ENCODE data around the gene SLC7A4. TPM values are rescaled to one million over a fixed set of nuclear protein-coding genes. Genes with fewer than 3 reads are reported as not detected.

Gene SLC7A4
- total and polyA plus RNA-seq, 2 donors (not counting 1 experiment from before 2014, with no cell fraction given), result not detected

DNA sequence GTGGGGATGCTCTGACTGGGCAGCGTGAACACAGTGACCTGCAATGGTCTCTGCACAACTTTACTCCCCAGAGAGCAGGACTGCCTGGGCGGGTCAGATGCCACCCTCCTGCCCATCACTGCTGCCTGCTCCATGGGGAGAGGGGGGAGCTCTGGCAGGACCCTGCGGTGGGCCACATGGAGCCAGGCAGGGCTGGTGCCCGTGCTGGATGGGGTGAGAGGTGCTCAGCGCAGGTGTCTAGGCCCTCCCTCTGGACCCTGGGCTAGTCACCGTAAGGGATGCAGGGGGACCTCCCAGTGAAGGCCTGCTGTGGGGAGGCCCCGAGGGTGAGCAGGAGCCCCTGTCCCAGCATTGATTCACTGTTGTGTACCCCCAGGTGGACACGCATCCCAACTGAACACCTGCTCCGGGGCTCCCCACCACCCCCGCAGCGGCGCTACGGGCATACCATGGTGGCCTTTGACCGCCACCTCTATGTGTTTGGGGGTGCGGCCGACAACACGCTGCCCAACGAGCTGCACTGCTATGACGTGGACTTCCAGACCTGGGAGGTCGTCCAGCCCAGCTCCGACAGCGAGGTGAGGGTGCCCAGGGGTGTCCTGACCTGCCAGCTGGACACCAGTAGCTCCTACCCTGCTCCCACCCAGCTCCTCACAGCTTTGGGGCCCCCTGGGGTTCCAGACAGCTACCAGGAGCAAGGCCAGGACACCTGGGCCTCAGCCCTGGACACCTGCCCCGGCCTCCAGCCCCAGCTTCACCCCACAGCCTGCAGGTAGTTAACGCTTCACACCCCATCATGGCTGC lies 40.9 kb downstream of the SLC7A4 start:
- Histone ChIP-seq H3K4me3 (ENCODE audit: control extremely low read depth in 1 of 5, extremely low read depth in 1 of 5, insufficient read depth in 1 of 5, low read depth in 2 of 5, low read length in 4 of 5) (no peak overlapping the region), H4K20me1 (ENCODE audit: control insufficient read depth, insufficient read depth, low read length, poor library complexity, severe bottlenecking) (no peaks in the 10 kb centered on the region), H3K9ac (ENCODE audit: low read length) (no peak overlapping the region), H3K79me2 (ENCODE audit: control insufficient read depth, insufficient read depth, low read length) (no peaks in the 10 kb centered on the region), H3K27ac (ENCODE audit: low read length in 2 of 2) (no peak overlapping the region), H3K4me1 (ENCODE audit: control insufficient read depth in 2 of 2, insufficient read depth in 2 of 2, low read length in 2 of 2) (no peaks in the 10 kb centered on the region), H3K9me3 (ENCODE audit: control extremely low read depth in 1 of 3, control insufficient read depth in 2 of 3, insufficient read depth in 1 of 3, low read length in 2 of 3) (no peaks in the 10 kb centered on the region), H3K36me3 (replicated peaks in 1 of 2; ENCODE audit: control extremely low read depth in 1 of 2, control insufficient read depth in 1 of 2, extremely low read depth in 1 of 2, insufficient read depth in 2 of 2, low read length in 1 of 2) (peaks cover 0 to 23% of the 10 kb centered on the region in 2 experiments), H2AFZ (ENCODE audit: insufficient read depth, low read depth, low read length, poor library complexity, severe bottlenecking) (no peak overlapping the region), H3K4me2 (replicated peaks; ENCODE audit: low read depth, low read length, poor library complexity, severe bottlenecking) (no peak overlapping the region), H3K27me3 (replicated peaks in 1 of 4; ENCODE audit: control extremely low read depth in 1 of 4, control insufficient read depth in 3 of 4, insufficient read depth in 4 of 4, low read length in 3 of 4) (no peaks in the 10 kb centered on the region)
- intact Hi-C loops (cut with micrococcal nuclease), result no loop called here
- Mint-ChIP-seq H3K27me3 (no peaks in the 10 kb centered on the region), H3K27ac (no peak overlapping the region), H3K4me1 (no peaks in the 10 kb centered on the region), H3K9me3 (ENCODE audit: insufficient read depth) (no peaks in the 10 kb centered on the region), H3K4me3 (no peak overlapping the region)
- WGBS (ENCODE audit: insufficient coverage), result 93% methylated on average over 22 of the region's 24 CpGs
- ATAC-seq (ENCODE audit: low read depth) (no peak), DNase-seq (no peak)
- ChIA-PET CTCF (no interaction called here), POLR2A (no interaction called here)
- TF ChIP-seq EZH2 (IDR thresholded peaks at IDR 0.05; ENCODE audit: borderline replicate concordance, insufficient read depth, low read depth, low read length, poor library complexity, severe bottlenecking), result no peak
- TF ChIP-seq, protein P1, sequence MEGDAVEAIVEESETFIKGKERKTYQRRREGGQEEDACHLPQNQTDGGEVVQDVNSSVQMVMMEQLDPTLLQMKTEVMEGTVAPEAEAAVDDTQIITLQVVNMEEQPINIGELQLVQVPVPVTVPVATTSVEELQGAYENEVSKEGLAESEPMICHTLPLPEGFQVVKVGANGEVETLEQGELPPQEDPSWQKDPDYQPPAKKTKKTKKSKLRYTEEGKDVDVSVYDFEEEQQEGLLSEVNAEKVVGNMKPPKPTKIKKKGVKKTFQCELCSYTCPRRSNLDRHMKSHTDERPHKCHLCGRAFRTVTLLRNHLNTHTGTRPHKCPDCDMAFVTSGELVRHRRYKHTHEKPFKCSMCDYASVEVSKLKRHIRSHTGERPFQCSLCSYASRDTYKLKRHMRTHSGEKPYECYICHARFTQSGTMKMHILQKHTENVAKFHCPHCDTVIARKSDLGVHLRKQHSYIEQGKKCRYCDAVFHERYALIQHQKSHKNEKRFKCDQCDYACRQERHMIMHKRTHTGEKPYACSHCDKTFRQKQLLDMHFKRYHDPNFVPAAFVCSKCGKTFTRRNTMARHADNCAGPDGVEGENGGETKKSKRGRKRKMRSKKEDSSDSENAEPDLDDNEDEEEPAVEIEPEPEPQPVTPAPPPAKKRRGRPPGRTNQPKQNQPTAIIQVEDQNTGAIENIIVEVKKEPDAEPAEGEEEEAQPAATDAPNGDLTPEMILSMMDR (IDR thresholded peaks at IDR 0.05), result no peak

Measured in B cell (primary cell).